ENCODE results near the gene PPM1L.
"Not testable (repeated sequence)": the region's sequence is repeated elsewhere in the genome, so short reads cannot be mapped to it uniquely, and the experiment has no call there.

Gene PPM1L

GRCh38 chr3:160998581-160998980 lies 242.6 kb downstream of the PPM1L start:
- no peak for DNase-seq
- intact Hi-C loops (cut with DNase I) = no loop called here

GRCh38 chr3:160999274-160999673 lies 243.2 kb downstream of the PPM1L start:
- intact Hi-C loops (cut with DNase I) = no loop called here

GRCh38 chr3:161008086-161008485 lies 252.1 kb downstream of the PPM1L start:
- intact Hi-C loops (cut with DNase I) = no loop called here
- no peak for DNase-seq

More at GRCh38 chr3:160999274-160999673, 243.2 kb downstream of the PPM1L start:
- DNase-seq = no peak

GRCh38 chr3:161010151-161010550 lies 254.1 kb downstream of the PPM1L start:
- DNase-seq; intact Hi-C loops (cut with DNase I): not testable (repeated sequence)

- intact Hi-C loops (cut with DNase I) = no loop called here
- no peak for DNase-seq
Observed at GRCh38 chr3:161014843-161015749, 259.1 kb downstream of the PPM1L start.

- DNase-seq = no peak
- intact Hi-C loops (cut with DNase I) = no loop called here
Observed at GRCh38 chr3:161016417-161017313, 260.6 kb downstream of the PPM1L start.

- intact Hi-C loops (cut with DNase I) = no loop called here
Observed at GRCh38 chr3:161017971-161018370, 261.9 kb downstream of the PPM1L start.

GRCh38 chr3:161020256-161020655 lies 264.2 kb downstream of the PPM1L start:
- intact Hi-C loops (cut with DNase I) = no loop called here
- DNase-seq = no peak

More at GRCh38 chr3:161017971-161018370, 261.9 kb downstream of the PPM1L start:
- no peak for DNase-seq

GRCh38 chr3:161025911-161026310 lies 269.9 kb downstream of the PPM1L start:
- intact Hi-C loops (cut with DNase I) = no loop called here
- no peak for DNase-seq

- intact Hi-C loops (cut with DNase I) = no loop called here
- DNase-seq = no peak
Observed at GRCh38 chr3:161026612-161027510, 270.8 kb downstream of the PPM1L start.

GRCh38 chr3:161028555-161029153 lies 272.6 kb downstream of the PPM1L start:
- intact Hi-C loops (cut with DNase I) = no loop called here
- DNase-seq = no peak

GRCh38 chr3:161031134-161031533 lies 275.1 kb downstream of the PPM1L start:
- no peak for DNase-seq
- intact Hi-C loops (cut with DNase I) = no loop called here

- DNase-seq = peak in 2 of 42 donors; percentile 12 to 24
- intact Hi-C loops (cut with DNase I) = not testable (repeated sequence)
Observed at GRCh38 chr3:161034913-161035550, 279.0 kb downstream of the PPM1L start.

GRCh38 chr3:161035711-161036110 lies 279.7 kb downstream of the PPM1L start:
- intact Hi-C loops (cut with DNase I) = no loop called here
- no peak for DNase-seq

- intact Hi-C loops (cut with DNase I) = no loop called here
- DNase-seq = no peak
Observed at GRCh38 chr3:161038725-161039124, 282.7 kb downstream of the PPM1L start.

- intact Hi-C loops (cut with DNase I) = no loop called here
- no peak for DNase-seq
Observed at GRCh38 chr3:161042023-161042501, 286.0 kb downstream of the PPM1L start.

GRCh38 chr3:161043336-161044035 lies 287.5 kb downstream of the PPM1L start:
- DNase-seq = no peak
- intact Hi-C loops (cut with DNase I) = no loop called here

Data from head of caudate nucleus (tissue), 42 donors.